ENCODE measurements around the gene COL23A1. TPM values are rescaled to one million over a fixed set of nuclear protein-coding genes. Genes with fewer than 3 reads are reported as not detected.

Gene COL23A1
- total RNA-seq, 1 experiment from 2014 or later: not detected

- no peak overlapping the region for H3K4me3 ChIP-seq (ENCODE audit: low read depth, low read length, poor library complexity, severe bottlenecking)
- no peak for DNase-seq (ENCODE audit: low spot score)
- H3K27ac ChIP-seq (ENCODE audit: low read depth, low read length, poor library complexity, severe bottlenecking): no peak overlapping the region
- intact Hi-C loops (cut with micrococcal nuclease; ENCODE audit: unreplicated experiment): no loop called here
- POLR2A ChIA-PET (ENCODE audit: low non-redundant PET): no interaction called here
- no peaks in the 10 kb centered on the region for H3K4me1 ChIP-seq (ENCODE audit: insufficient read depth, low read length, poor library complexity, severe bottlenecking)
- H3K36me3 ChIP-seq (ENCODE audit: insufficient read depth, low read length, poor library complexity, severe bottlenecking): no peaks in the 10 kb centered on the region
- H3K27me3 ChIP-seq (replicated peaks; ENCODE audit: insufficient read depth, low read depth, low read length, poor library complexity): no peaks in the 10 kb centered on the region
- BruUV-seq (replicated peaks): no TSS peak
- TF ChIP-seq EZH2 (IDR thresholded peaks at IDR 0.05; ENCODE audit: borderline replicate concordance, low read depth, low read length, poor library complexity, severe bottlenecking): no peak
- TF ChIP-seq, protein P1, sequence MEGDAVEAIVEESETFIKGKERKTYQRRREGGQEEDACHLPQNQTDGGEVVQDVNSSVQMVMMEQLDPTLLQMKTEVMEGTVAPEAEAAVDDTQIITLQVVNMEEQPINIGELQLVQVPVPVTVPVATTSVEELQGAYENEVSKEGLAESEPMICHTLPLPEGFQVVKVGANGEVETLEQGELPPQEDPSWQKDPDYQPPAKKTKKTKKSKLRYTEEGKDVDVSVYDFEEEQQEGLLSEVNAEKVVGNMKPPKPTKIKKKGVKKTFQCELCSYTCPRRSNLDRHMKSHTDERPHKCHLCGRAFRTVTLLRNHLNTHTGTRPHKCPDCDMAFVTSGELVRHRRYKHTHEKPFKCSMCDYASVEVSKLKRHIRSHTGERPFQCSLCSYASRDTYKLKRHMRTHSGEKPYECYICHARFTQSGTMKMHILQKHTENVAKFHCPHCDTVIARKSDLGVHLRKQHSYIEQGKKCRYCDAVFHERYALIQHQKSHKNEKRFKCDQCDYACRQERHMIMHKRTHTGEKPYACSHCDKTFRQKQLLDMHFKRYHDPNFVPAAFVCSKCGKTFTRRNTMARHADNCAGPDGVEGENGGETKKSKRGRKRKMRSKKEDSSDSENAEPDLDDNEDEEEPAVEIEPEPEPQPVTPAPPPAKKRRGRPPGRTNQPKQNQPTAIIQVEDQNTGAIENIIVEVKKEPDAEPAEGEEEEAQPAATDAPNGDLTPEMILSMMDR (conservative IDR thresholded peaks at IDR 0.05; ENCODE audit: low read depth, low read length): no peak
- CTCF ChIA-PET: no interaction called here
- no peaks in the 10 kb centered on the region for H3K9me3 ChIP-seq (ENCODE audit: low read depth, low read length, poor library complexity, severe bottlenecking)
Measured at GRCh38 chr5:178476972-178477754, 113.0 kb downstream of the COL23A1 start.

DNA sequence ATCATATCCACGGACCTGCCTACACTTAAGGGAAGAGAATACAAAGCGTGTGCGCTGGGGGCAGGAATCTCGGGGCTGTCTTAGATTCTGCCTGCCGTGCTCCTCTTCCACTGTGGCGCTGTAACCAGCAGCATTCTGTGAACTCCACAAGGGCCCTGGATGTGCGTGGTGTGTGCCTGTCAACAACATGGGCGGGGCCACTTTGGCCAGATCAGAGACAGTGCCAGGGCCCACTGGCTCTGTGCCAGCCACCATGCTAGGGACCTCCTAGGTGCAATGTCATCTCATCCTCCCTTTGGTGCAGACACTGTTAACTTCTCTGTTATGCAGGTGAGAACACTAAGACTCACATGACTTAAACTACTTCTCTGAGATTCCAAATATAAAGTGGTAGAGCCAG, 113.7 kb downstream of the COL23A1 start:
- BruUV-seq (replicated peaks): no TSS peak
- Histone ChIP-seq H3K4me1 (ENCODE audit: insufficient read depth, low read length, poor library complexity, severe bottlenecking) (no peaks in the 10 kb centered on the region), H3K36me3 (ENCODE audit: insufficient read depth, low read length, poor library complexity, severe bottlenecking) (no peaks in the 10 kb centered on the region), H3K4me3 (ENCODE audit: low read depth, low read length, poor library complexity, severe bottlenecking) (no peak overlapping the region), H3K27me3 (replicated peaks; ENCODE audit: insufficient read depth, low read depth, low read length, poor library complexity) (no peaks in the 10 kb centered on the region), H3K27ac (ENCODE audit: low read depth, low read length, poor library complexity, severe bottlenecking) (no peak overlapping the region), H3K9me3 (ENCODE audit: low read depth, low read length, poor library complexity, severe bottlenecking) (no peaks in the 10 kb centered on the region)
- POLR2A ChIA-PET (ENCODE audit: low non-redundant PET): no interaction called here
- intact Hi-C loops (cut with micrococcal nuclease; ENCODE audit: unreplicated experiment): no loop called here
- CTCF ChIA-PET: no interaction called here
- TF ChIP-seq, protein P1 (conservative IDR thresholded peaks at IDR 0.05; ENCODE audit: low read depth, low read length): no peak
- TF ChIP-seq EZH2 (IDR thresholded peaks at IDR 0.05; ENCODE audit: borderline replicate concordance, low read depth, low read length, poor library complexity, severe bottlenecking): no peak
- DNase-seq (ENCODE audit: low spot score): no peak

GRCh38 chr5:178475422-178475821, 114.8 kb downstream of the COL23A1 start:
- Histone ChIP-seq H3K36me3 (ENCODE audit: insufficient read depth, low read length, poor library complexity, severe bottlenecking) (no peaks in the 10 kb centered on the region), H3K9me3 (ENCODE audit: low read depth, low read length, poor library complexity, severe bottlenecking) (no peaks in the 10 kb centered on the region), H3K27me3 (replicated peaks; ENCODE audit: insufficient read depth, low read depth, low read length, poor library complexity) (no peaks in the 10 kb centered on the region), H3K27ac (ENCODE audit: low read depth, low read length, poor library complexity, severe bottlenecking) (no peak overlapping the region), H3K4me1 (ENCODE audit: insufficient read depth, low read length, poor library complexity, severe bottlenecking) (no peaks in the 10 kb centered on the region), H3K4me3 (ENCODE audit: low read depth, low read length, poor library complexity, severe bottlenecking) (no peak overlapping the region)
- intact Hi-C loops (cut with micrococcal nuclease; ENCODE audit: unreplicated experiment): no loop called here
- TF ChIP-seq, protein P1 (conservative IDR thresholded peaks at IDR 0.05; ENCODE audit: low read depth, low read length): no peak
- no peak for TF ChIP-seq EZH2 (IDR thresholded peaks at IDR 0.05; ENCODE audit: borderline replicate concordance, low read depth, low read length, poor library complexity, severe bottlenecking)
- CTCF ChIA-PET: no interaction called here
- DNase-seq (ENCODE audit: low spot score): no peak
- POLR2A ChIA-PET (ENCODE audit: low non-redundant PET): no interaction called here
- no TSS peak for BruUV-seq (replicated peaks)
